HG03045 (cell line): Measurements from ENCODE around the gene B3GLCT.

Experiments
- ATAC-seq: cut with Tn5 transposase; IDR thresholded peaks from one replicate; pipeline ENCODE4 v1.9.1; 2021; ENCODE audit warnings: mild to moderate bottlenecking, moderate library complexity; ENCODE audit not compliant: unreplicated experiment

B3GLCT gene

DNA sequence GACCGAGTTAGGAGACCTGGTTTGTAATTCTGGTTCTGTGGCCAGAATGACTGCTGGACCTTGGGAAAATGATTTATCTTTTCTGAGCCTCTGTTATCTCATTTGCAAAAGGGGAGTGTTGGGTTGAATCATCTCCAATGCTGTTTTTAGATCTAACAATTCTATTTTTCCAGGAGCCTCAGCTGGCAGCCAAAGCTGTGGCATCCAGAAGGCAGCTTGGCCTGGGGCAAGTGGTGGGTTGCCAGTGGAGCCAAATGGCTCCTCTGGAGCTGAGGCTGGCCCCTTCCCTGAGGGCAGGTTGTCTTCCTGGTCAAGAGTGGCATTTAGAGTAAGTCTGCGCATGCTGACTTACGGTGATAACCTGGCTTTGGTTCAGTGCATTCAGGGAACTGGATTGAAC lies 21.3 kb downstream of the B3GLCT start:
- no peak for ATAC-seq

DNA sequence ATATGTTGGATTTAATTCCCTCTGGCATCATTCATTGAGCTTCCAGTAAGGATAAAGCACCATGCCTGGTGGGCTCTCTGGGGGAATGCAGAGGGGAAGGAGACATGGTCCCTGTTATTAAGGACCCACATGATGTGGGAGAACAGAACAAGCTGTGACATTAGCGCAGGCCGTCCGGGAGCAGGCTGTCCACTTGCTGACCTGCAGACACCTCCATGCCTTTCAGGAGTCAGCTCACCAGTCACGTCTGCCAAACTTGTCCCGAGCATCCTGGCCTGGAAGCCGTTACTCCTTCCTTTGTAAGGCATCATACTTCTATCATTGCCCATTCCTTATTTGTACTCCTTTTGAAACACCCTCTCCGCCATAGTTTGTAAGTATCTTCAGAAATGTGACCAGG lies 23.4 kb downstream of the B3GLCT start:
- no peak for ATAC-seq

DNA sequence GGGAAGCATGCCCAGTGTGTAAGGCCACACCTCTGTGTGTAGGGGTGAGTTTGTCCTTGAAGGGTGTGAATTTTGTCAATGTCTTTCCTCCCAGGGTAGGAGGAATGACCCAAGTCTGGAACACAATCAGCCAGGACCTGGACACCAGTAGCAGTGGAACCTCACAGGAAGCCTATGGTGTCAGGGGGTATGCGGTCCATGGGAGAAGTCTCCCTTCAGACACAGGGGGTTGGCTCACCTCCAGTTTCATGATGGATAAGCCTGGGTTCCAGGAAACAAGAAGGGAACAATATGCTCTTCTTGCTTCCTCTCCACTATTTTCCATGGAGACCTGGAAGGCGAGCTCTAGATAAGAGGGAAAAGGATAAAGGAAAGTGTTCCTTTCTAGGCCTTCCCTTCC lies 23.9 kb downstream of the B3GLCT start:
- no peak for ATAC-seq

- no peak for ATAC-seq
Observed at GRCh38 chr13:31224174-31224669, 24.4 kb downstream of the B3GLCT start.

DNA sequence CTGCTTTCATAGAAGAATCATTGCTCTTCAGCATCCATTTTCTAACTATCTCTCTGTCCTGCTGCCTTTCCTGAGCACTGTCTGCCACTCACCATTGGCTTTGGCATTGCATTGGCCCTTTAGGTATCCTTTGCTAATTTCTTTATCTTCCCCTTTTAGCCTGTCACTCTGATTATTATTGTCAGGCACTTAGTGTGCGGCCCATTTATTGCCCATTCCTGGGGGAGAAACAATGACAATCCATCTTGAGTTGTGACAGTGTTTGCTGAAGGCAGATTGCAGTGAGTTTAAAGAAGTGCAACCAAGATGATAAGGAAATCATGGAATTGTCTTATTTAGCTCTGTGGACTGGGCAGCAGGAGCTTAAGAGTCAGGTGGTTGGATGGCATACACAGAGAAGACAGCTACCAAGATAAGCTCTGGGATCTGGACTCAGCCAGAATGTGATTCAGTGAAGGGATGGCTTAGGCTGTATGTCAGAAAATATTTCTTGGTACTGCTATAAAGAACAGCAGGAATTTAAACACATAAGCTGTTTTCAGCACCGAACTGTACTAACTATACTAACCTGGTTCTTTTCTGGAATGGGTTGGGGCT lies 25.3 kb downstream of the B3GLCT start:
- no peak for ATAC-seq

GRCh38 chr13:31225998-31226675 lies 26.4 kb downstream of the B3GLCT start:
- no peak for ATAC-seq

DNA sequence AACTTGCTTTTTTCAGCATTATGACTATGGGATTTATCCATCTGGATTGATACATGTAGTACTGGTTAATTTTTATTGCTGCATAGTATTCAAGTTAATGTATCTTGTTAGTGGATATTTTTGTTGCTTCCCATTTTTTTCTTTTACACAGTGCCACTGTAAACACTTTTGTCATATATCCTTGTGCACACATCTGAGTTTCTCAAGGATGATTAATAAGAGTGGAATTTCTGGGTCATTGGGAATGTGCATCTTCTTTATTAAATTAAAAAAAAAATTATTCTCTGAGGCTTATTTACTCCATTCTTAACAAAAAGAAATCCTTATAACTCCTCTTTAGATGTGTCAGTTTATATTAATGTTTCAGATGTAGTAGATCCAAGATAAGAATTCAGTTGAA lies 27.3 kb downstream of the B3GLCT start:
- ATAC-seq: no peak

- ATAC-seq: no peak
Observed at GRCh38 chr13:31227870-31228269, 28.1 kb downstream of the B3GLCT start.

- no peak for ATAC-seq
Observed at GRCh38 chr13:31234729-31235128, 35.0 kb downstream of the B3GLCT start.

DNA sequence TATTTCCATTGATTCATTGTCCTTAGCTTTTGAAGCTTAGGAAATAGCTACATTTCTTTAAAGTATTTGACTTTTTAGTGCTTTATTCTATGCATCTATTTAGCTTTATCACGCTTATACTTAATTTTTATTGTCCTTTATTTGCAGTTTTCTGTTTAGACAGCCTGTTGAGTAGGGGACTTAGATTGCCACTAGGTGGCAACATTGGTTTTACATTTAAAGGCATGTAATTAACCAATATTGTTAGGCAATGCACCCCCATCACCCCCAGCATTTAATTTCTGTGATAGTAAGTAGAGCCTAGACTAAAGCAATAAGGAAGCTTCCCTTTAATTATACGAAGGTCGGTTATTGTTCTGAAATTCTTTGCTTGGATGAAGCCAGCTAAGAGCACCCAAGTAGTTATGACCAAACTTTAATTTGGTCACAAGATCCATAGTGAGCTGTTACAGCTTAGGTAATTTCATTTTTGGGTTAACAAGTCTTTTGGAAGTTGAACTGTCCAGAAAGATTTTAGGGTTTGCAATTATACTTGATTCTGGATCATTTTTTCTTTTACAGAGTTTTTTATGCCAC lies 36.5 kb downstream of the B3GLCT start:
- ATAC-seq: no peak

- ATAC-seq: no peak
Observed at GRCh38 chr13:31240921-31241320, 41.1 kb downstream of the B3GLCT start.

DNA sequence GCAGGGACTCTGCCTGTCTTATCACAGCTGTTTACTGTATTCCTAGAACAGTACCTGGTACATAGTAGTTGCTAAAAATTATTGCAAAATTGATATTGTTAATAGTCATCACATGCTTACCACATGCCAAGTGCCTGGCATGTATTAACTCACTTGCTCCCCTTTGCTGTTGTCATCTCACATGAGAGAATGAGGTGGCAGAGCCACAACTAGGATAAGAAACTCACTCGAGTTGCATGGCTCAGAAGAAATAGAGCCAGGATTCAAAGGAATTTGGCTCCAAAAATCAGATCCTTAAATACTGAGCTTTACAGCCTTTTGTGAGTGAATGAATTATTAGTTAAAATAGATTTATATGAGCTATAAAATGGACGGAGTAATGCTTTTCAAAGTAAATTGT lies 42.6 kb downstream of the B3GLCT start:
- ATAC-seq: no peak

DNA sequence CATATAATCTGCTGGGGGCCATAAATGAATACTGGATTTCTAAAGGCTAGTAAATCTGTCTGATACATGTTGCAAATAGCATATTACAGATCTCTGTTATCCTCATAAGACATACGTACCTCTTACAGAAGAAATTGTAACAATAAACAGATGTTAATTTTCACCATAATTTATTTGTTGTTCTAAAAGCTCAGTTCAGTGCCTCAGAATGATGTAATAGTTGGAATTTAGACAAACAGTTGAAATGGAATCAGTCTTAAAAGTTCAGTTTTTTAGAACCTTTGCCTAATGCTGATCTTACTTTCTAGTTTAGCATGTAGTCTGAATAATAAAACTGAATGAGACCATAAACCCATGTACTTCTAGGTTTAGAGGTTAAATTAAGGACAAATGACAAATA lies 43.1 kb downstream of the B3GLCT start:
- no peak for ATAC-seq

GRCh38 chr13:31245598-31246373 lies 46.0 kb downstream of the B3GLCT start:
- no peak for ATAC-seq

DNA sequence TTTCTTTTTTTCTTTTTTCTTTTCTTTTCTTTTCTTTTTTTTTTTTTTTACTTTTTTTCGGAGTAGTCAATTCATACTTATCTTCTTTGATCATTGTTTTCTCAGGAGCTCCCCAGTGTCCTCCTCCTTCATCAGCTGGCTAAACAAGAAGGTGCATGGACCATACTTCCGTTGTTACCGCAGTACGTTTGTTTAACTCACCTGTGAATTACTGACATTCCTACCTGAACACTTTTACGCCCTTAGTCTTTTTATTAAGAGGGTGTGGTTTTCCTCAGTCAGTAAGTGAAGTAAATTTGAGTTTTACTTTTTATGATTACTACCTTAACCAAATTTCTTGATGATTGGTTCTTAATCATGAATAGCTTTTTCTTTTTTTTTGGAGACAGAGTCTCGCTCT lies 47.1 kb downstream of the B3GLCT start:
- ATAC-seq: no peak

DNA sequence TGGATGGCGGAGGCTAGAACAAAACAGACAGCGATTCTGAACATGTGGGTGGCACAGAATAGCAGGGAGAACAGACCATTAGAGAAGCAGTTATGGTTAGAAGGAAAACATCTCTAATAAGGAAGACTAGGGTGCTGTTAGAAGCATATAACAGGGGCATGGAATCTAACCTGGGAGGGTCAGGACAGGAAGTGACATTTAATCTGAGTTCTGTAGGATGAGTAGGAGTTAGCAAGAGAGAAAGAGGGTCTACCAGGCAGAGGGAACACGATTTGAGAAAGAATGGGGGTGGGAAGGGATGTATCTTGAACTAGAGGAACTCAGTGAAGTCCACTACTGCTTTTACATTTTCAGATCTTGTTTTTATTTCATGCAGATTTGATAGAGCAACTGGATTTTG lies 48.6 kb downstream of the B3GLCT start:
- no peak for ATAC-seq

DNA sequence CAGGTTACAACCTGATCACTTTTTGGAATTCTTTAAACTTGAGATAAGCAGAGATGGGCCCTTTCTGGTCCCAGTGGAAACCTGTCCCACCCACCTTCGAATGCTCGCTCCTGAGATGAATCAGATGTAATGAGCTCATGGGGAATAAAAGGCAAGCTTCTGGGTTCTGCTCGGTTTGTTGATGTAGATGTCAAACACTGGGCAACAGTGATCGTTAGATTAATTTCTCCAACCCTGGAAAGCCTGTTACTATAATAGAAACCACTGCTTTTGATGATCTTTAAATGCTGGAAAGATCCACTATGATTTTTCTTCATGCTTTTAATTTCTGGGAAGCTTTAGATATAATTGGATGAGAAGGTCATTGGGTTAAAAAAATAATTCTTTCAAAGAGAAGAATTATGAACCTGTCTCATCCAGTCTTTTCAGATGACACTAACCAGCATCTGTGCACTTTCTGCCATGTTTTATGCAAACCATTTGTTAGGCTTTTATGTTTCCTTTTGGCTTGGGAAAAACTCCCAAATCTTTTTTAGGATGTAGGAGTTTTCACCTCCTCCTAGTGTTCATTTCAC lies 49.3 kb downstream of the B3GLCT start:
- ATAC-seq: no peak

DNA sequence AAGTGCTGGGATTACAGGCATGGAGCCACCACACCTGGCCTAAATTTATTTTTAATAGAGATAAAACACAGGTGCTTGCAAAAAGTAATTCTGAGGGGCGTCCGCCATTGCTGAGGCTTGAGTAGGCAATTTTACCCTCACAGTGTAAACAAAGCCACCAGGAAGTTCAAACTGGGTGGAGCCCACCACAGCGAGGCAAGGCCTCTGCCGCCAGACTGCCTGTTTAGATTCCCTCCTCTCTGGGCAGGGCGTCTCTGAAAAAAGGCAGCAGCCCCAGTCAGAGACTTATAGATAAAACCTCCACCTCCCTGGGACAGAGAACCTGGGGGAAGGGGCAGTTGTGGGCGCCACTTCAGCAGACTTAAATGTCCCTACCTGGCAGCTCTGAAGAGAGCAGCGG lies 50.7 kb downstream of the B3GLCT start:
- ATAC-seq: no peak

GRCh38 chr13:31261241-31261640 lies 61.5 kb downstream of the B3GLCT start:
- no peak for ATAC-seq

- no peak for ATAC-seq
Observed at GRCh38 chr13:31263346-31263745, 63.6 kb downstream of the B3GLCT start.

DNA sequence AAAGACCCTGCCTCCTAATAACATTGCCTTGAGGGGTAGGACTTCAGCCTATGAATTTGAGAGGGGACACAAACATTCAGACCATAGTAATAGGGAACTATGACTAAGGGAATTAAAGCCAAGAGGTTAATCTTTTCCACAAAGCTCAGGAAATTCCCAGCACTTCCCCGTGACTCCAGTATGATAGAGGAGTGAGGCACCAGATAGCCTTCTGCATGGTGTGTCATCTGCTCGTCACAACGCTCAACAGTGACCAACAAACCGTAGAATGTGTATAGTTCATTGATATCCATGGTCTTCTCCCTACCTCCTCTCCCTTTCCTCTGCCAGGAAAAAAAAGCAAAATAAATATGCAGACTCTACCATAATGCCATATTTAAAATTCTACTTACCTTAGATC lies 64.4 kb downstream of the B3GLCT start:
- ATAC-seq: no peak
